RWPE1 (cell line): ENCODE measurements around the gene PIGS.
A peak's percentile ranks its signal among the peaks of the same experiment; 100 is the strongest.
"Not testable (repeated sequence)": the region's sequence is repeated elsewhere in the genome, so short reads cannot be mapped to it uniquely, and the experiment has no call there.

Experiments used
- CTCF ChIA-PET: fragments of 350-600 bp; sonication (Branson Sonifier 250); formaldehyde crosslinking; extraction: SDS; loops from one replicate; lab custom pipeline; 2021; lab: Yijun Ruan, JAX
- POLR2A ChIA-PET: fragments of 400-600 bp; formaldehyde crosslinking; extraction: SDS; loops from one replicate; lab custom pipeline; 2020; ENCODE audit warnings: antibody characterized with exemption; ENCODE audit not compliant: low non-redundant PET; lab: Yijun Ruan, JAX
- DNase-seq: peaks from one replicate; pipeline ENCODE4 v3.0.0; 2012; ENCODE audit warnings: low spot score
- H3K27ac ChIP-seq: fragments of 450-650 bp; 2 replicates; pipeline ENCODE4 v1.5.1; 2017
- TF ChIP-seq, protein P1 (sequence below): fragments of 450-650 bp; conservative IDR thresholded peaks from 2 replicates; pipeline ENCODE4 v1.5.1; 2017; ENCODE audit warnings: low read depth, mild to moderate bottlenecking

PIGS gene

DNA sequence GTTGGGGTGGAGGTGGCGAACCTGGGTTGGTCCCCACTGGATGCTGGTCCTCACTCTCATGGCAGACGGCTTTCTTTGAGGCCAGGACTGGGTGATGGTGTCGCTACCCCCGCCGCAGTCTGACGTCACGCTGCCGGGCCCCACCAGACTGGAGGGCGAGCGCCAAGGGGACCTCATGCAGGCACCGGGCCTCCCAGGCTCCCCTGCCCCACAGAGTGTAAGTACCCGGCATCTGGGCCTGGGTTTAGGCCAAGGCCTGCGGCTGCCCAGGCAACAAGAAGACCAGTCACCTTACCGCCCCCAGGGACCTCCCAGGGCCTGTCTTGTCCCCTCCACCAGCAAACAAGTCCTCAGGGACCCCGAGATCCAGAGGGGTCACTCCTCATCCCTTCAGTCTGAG lies 47.4 kb downstream of the PIGS start:
- CTCF ChIA-PET = no interaction called here
- TF ChIP-seq, protein P1, sequence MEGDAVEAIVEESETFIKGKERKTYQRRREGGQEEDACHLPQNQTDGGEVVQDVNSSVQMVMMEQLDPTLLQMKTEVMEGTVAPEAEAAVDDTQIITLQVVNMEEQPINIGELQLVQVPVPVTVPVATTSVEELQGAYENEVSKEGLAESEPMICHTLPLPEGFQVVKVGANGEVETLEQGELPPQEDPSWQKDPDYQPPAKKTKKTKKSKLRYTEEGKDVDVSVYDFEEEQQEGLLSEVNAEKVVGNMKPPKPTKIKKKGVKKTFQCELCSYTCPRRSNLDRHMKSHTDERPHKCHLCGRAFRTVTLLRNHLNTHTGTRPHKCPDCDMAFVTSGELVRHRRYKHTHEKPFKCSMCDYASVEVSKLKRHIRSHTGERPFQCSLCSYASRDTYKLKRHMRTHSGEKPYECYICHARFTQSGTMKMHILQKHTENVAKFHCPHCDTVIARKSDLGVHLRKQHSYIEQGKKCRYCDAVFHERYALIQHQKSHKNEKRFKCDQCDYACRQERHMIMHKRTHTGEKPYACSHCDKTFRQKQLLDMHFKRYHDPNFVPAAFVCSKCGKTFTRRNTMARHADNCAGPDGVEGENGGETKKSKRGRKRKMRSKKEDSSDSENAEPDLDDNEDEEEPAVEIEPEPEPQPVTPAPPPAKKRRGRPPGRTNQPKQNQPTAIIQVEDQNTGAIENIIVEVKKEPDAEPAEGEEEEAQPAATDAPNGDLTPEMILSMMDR = no peak
- no peak for DNase-seq
- POLR2A ChIA-PET = no interaction called here
- H3K27ac ChIP-seq = peak overlapping the region; percentile 80; the same call in 1 of the 2 replicates

DNA sequence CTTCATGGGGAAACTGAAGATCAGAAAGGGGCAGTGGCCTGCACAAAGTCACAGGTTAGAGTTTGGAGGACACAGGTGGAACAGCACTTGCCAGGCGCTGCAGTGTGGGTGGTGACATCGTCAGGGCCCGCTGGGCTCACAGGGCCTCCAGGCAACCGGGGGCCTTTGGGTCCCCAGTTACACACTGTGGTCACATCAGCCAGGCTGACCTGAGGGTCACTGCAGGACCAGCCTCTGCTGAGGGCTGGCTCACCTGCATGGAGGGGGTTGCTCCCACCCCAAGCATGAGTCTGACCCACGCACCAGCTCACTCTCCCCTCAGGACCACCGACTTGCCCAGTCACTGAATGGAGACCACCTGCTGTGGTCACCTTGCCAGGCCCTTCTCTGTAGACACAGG lies 48.1 kb downstream of the PIGS start:
- POLR2A ChIA-PET = no interaction called here

DNA sequence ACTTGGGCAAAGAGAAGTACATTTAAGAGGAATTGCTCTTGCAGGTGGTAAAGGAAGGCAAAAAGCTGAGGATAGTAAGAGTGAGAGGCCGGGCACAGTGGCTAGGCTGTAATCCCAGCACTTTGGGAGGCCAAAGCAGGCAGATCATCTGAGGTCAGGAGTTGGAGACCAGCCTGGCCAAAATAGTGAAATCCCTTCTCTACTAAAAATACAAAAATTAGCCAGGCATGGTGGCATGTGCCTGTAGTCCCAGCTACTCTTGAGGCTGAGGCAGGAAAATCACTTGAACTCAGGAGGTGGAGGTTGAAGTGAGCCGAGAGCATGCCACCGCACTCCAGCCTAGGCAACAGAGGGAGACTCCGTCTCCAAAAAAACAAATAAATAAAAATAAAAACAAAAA lies 49.0 kb downstream of the PIGS start:
- POLR2A ChIA-PET, H3K27ac ChIP-seq, DNase-seq: not testable (repeated sequence)
- CTCF ChIA-PET = interaction anchor here (0.5 to 1.2 kb wide), 3 partner anchors 9 to 276 kb away, joined by 3 to 7 read pairs (median 3); no protein-coding TSS in a partner anchor

More for the DNA sequence above, 48.1 kb downstream of the PIGS start:
- TF ChIP-seq, protein P1 = no peak
- CTCF ChIA-PET = interaction anchor here (0.6 to 1.2 kb wide), 2 partner anchors 28 to 825 kb away, joined by 3 read pairs; no protein-coding TSS in a partner anchor
- no peak for DNase-seq
- no peak overlapping the region for H3K27ac ChIP-seq

- CTCF ChIA-PET = interaction anchor here (0.9 kb wide), 1 partner anchor 13 kb away, joined by 4 read pairs; no protein-coding TSS in a partner anchor
- no peak overlapping the region for H3K27ac ChIP-seq
- DNase-seq = no peak
- POLR2A ChIA-PET = no interaction called here
- TF ChIP-seq, protein P1 = no peak
Measured at GRCh38 chr17:28521311-28522085, 49.8 kb downstream of the PIGS start.

- TF ChIP-seq, protein P1 = no peak
- no peak for DNase-seq
- ChIA-PET CTCF (interaction anchor here (0.6 to 0.9 kb wide), 2 partner anchors 12 to 17 kb away, joined by 4 read pairs; no protein-coding TSS in a partner anchor), POLR2A (no interaction called here)
- H3K27ac ChIP-seq = no peak overlapping the region
Measured at GRCh38 chr17:28520687-28521086, 50.6 kb downstream of the PIGS start.

DNA sequence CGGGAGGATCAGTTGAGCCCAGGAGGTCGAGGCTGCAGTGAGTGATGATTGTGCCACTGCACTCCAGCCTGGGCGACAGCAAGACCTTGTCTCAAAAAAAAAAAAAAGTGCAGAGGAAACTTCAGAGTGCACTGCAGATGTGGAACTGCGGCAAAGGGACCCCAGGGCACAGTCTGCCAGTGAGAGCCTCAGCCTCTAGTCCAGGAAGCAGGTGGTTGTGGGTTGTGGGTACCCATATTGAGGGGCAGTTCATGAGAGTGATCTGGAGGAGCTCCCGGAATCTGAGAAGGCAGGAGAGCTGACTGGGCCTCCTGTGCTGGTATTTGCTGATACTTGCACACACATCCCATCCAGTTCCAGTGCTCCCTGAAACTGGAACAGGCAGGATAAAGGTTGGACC lies 52.1 kb downstream of the PIGS start:
- no peak for DNase-seq
- H3K27ac ChIP-seq = no peak overlapping the region
- CTCF ChIA-PET = no interaction called here
- POLR2A ChIA-PET = no interaction called here
- TF ChIP-seq, protein P1 = no peak

- H3K27ac ChIP-seq = no peak overlapping the region
- ChIA-PET POLR2A (no interaction called here), CTCF (no interaction called here)
- DNase-seq = no peak
- TF ChIP-seq, protein P1 = no peak
Measured at GRCh38 chr17:28518578-28518977, 52.7 kb downstream of the PIGS start.
